Fibroblast of the conjunctiva (primary cell): ENCODE results near the gene LCE1D.

ENCODE experiments used
- DNase-seq: peaks from one replicate; pipeline ENCODE4 v3.0.0-alpha.2; 2010; ENCODE audit warnings: low read depth

The LCE1D gene

GRCh38 chr1:152817309-152817708 is 20.8 kb downstream of the LCE1D start:
- no peak for DNase-seq

GRCh38 chr1:152823294-152823693 is 26.8 kb downstream of the LCE1D start:
- no peak for DNase-seq

GRCh38 chr1:152824964-152825363 is 28.4 kb downstream of the LCE1D start:
- DNase-seq: no peak

- no peak for DNase-seq
Measured at GRCh38 chr1:152827173-152827572, 30.7 kb downstream of the LCE1D start, which contains the start of gene LCE1A. Gene LCE1A, plus strand, starts transcription at chr1:152827473. Its CDS starts 0 bp downstream, at chr1:152827473.

- DNase-seq: no peak
Measured at GRCh38 chr1:152836870-152837269, 40.3 kb downstream of the LCE1D start.

- no peak for DNase-seq
Measured at GRCh38 chr1:152842556-152842955, 46.0 kb downstream of the LCE1D start, which contains the start of gene LCE6A. Gene LCE6A, plus strand, starts transcription at chr1:152842856. Its CDS starts 665 bp downstream, at chr1:152843521.
